NOMO-1 treated with DMSO at 0.1 percent for 48 hours (cell line): Measurements from ENCODE around the gene EXOC3L1.

Source experiments
- DNase-seq: peaks from one replicate; lab custom pipeline; 2025; ENCODE audit not compliant: unreplicated experiment; lab: John Stamatoyannopoulos, UW

Gene EXOC3L1

GRCh38 chr16:67183627-67184452, 6.1 kb downstream of the EXOC3L1 start, which contains the start of gene MATCAP1:
MATCAP1 (minus strand) TSS chr16:67183963; CDS start chr16:67180610, 3,353 bp downstream.
- DNase-seq, result peak; percentile 99

GRCh38 chr16:67183284-67183626, 6.7 kb downstream of the EXOC3L1 start:
- DNase-seq, result no peak

GRCh38 chr16:67182288-67182687, 7.6 kb downstream of the EXOC3L1 start:
- DNase-seq, result no peak

- no peak for DNase-seq
Measured at GRCh38 chr16:67181346-67181745, 8.6 kb downstream of the EXOC3L1 start.

- DNase-seq, result no peak
Measured at GRCh38 chr16:67180166-67180565, 9.8 kb downstream of the EXOC3L1 start.

GRCh38 chr16:67179421-67180080, 10.4 kb downstream of the EXOC3L1 start:
- DNase-seq, result no peak

GRCh38 chr16:67177743-67178699, 11.9 kb downstream of the EXOC3L1 start:
- DNase-seq, result no peak

- no peak for DNase-seq
Measured at GRCh38 chr16:67176662-67177061, 13.3 kb downstream of the EXOC3L1 start.

GRCh38 chr16:67174706-67175231, 15.2 kb downstream of the EXOC3L1 start:
- no peak for DNase-seq

GRCh38 chr16:67173808-67174705, 15.9 kb downstream of the EXOC3L1 start:
- DNase-seq, result peak; percentile 67

- DNase-seq, result no peak
Measured at GRCh38 chr16:67173323-67173722, 16.6 kb downstream of the EXOC3L1 start.

GRCh38 chr16:67170949-67171649, 18.8 kb downstream of the EXOC3L1 start:
- DNase-seq, result no peak

GRCh38 chr16:67170168-67170948, 19.6 kb downstream of the EXOC3L1 start, which contains the start of gene NOL3:
NOL3 (plus strand) TSS chr16:67170538.
- DNase-seq, result no peak

- DNase-seq, result no peak
Measured at GRCh38 chr16:67169642-67170167, 20.2 kb downstream of the EXOC3L1 start.

GRCh38 chr16:67169011-67169451, 20.9 kb downstream of the EXOC3L1 start:
- DNase-seq, result no peak

- DNase-seq, result no peak
Measured at GRCh38 chr16:67167588-67167987, 22.3 kb downstream of the EXOC3L1 start.

GRCh38 chr16:67166598-67167168, 23.3 kb downstream of the EXOC3L1 start:
- no peak for DNase-seq

- DNase-seq, result no peak
Measured at GRCh38 chr16:67166110-67166547, 23.8 kb downstream of the EXOC3L1 start.
